ENCODE data around the gene AGBL2.

DNA sequence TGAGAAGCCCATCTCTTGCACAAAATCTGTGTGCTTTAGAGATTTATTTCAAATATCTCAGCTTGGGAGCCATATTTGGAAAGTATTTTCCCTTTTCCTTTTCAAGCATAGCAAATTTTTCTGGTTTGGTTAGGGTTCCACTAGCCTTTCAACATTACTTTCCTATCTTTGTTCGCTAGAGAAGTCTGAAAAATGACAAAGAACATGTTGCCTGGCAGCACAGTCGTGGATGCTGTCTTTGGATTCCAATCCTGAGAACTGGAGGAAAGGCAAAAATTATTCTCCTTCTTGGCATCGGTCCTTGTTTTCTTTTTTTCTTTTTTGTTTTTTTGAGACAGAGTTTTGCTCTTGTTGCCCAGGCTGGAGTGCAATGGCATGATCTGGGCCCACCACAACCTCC, 65.9 kb downstream of the AGBL2 start:
- TF ChIP-seq CTCF (IDR thresholded peaks at IDR 0.05 in 8 of 11, conservative IDR thresholded peaks at IDR 0.05 in 3 of 11): no peak
- TF ChIP-seq POLR2AphosphoS5 (IDR thresholded peaks at IDR 0.05): no peak

Measured in spleen (tissue), 7 donors.